ENCODE measurements around the gene FNDC3B.
A peak's percentile ranks its signal among the peaks of the same experiment; 100 is the strongest.

Gene FNDC3B

DNA sequence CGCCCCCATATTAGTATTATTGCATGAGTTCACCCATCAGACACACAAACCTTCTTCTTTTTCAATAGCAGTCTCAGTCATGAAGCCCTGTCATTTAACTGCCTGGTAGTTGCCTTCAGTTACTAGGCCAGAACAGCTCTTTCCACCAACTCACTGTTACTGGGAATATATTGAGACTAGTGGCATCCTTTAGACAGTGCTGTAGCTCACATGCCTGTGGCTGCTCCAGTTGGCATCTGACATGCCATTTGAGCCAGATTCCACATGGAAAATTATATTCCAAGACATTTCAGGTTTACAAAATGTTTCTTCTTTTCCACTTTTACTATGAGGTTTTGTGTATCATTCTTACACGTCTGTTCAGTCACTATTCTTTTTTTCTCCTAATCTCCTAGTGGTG is 262.8 kb downstream of the FNDC3B start:
- no peak for DNase-seq

DNA sequence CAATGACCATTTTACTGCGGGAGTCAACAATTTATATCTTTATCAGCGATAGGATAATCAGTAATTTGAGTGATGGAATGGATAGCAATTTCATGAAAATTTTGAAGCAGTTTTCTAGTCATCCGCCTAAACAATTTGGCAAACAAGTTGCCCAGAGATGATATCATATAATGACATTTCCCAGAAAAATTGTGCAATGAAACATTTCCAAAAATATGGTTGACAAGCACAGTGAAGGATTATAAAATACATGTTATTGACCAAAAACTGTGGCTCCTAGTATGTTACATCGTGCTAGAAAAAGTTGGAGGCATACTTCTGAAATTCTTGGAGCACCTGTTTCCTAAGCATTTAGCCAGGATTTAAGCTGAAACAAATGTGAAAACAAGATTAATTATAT is 263.8 kb downstream of the FNDC3B start:
- DNase-seq, result no peak

DNA sequence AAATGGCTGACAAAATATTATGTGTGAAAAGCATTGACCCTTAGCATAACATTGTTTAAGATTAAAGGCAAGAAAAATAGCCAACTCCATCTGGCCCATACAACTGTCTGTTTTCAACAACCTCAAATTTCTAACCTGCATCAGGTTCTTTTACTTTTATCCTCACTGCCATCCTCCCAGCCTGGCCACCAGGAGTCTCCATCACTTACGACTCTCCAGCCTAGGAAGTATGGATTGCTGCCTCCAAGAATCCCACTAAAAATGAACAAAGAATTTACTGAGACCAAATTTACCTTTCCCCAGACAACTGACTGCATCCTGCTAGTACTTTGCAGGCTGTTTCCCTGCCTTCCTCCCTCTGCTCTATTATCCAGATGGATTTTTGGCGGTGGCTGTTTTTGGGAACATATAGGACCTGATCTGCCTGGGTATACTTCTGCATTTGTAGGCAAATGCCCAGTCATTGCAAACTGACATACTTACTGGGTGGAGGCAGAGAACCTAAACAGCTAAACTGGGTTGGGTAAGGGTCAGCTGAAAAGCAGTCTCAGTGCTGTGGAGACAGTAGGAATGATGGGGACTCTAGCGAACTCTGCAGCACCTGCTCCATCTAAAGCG is 264.7 kb downstream of the FNDC3B start:
- no peak for DNase-seq

DNA sequence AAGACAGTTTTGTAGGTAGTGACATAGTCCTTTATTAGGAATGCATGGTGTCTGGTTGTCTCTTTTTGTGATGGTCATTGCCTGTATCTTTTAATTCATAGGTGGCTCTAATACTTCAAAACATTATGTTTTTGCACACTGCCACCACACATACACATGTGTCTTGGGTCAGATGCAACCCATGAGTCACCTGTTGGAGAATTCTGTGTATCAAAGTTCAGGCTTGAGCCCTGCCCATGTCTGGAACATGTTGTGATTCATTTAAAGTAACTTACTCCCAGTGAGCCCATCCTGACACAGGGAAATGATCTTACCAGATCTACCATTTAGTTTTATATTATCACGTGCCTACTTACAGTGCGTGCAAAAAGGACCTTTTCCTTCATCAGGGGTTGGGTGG is 266.2 kb downstream of the FNDC3B start:
- DNase-seq, result no peak

DNA sequence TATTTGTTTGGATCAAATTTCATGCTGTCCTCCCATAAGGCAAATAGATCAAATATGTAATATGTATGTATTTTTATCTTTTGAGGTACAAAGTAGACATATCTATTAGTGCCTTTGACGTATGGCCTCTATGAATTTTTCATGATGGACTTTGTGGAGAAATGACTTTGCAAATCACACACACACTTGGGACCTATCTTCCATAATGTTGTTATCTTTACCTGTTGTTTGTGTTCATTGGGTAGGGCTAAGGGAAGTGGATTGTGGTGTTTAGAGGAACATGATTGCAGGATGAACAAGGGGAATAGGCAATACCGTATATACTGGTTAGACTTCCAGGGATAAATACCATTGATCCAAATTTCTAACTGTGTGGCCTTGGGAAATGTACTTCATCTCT is 266.6 kb downstream of the FNDC3B start:
- DNase-seq, result no peak

DNA sequence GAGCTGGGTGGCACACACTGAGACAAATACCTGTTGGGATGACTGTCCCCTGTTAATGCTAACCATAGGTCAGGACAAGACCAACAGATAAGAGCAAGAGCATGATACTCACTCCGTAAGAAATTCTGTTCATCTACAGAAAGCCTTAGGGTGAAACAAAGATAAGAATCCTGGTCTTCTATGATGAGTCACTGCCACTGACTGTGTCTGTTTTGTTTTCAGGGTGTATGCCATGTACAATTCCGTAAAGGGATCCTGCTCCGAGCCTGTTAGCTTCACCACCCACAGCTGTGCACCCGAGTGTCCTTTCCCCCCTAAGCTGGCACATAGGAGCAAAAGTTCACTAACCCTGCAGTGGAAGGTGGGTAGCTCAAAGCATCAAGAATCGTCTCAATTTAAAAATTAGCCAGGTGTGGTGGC is 267.8 kb downstream of the FNDC3B start:
- no peak for DNase-seq

DNA sequence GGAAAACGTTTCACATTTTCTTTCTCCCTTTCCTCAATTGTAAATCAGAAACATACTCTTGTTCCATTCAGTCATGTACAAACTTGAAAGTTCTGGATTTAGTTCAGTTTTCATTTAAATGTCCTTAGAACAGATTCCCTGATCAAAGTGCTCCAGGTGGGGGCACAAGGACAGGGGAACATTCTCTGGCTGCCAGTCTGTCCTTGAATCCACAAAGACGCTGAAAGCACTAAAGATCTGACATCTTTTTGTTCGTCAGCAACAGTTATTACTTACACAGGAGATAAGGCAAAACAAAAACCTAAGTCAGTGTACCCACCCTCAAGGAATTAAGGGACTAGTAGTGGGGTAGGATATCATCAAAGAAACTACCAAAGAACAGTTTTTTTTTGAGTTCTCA is 269.7 kb downstream of the FNDC3B start:
- DNase-seq, result no peak

DNA sequence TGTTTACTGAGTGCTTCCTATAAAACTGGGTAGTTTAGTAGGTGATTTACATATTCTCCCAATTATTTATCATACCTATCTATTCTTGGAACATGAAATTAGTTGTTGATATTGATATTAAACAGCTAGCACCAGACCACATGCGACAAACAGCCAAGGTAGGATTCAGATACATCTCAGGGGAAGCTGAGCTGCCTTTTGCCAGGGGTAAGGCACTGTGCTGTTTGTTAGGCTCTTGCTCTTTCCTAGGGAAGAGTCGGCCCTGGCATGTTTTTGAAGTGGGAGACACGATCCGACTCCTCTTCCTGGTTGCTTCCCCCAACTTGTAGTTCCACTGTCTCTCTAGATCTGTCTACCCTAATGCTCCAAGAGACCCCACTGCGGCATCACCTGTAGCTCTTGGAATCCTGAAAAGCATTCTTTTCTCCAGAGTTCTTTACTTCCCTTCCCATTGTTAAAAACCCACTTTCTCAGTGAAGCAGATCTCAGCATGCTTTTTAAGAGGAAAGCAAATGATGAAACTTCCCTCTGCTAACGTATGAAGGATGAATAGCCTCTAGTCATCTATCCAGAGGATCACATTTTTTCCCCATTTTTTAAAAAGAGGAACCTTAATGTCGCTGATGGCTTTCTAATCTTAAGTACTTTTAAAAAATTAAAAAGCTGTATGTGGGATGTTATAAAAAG is 270.5 kb downstream of the FNDC3B start:
- DNase-seq, result no peak

DNA sequence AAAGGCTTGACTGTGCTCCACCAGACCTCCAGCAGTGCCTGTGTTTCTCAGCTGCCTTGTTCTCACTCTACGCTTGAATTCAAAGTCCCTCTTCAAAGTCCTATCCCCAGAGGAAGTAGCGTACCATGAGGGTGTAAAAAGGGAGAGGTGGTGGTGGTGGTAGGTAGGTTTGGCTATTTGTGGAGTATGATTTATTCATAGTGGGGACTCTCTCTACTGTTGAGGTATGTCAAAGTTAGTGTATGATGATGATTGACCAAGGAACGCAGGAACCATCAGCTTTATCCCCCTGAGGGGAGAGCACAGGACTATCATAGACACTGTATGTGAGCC is 271.0 kb downstream of the FNDC3B start:
- DNase-seq, result no peak

DNA sequence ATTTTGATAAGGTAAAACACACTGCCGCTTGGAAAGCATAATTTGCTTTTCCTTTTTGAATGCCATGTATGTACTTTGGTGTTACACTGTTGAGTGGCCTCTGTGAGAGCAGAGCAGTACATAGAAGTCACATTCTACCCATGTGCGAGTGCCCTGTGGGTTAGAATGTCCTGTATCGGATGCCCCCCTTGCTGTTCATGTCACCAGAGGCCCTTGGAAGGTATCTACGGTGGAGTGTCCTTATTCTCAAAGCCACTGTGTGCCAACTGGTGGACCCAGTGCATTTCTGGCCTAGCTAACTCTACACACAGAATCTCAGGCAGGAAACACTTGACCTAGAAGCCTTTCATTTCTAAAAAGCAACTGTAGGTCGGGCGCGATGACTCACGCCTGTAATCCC is 271.8 kb downstream of the FNDC3B start:
- DNase-seq, result no peak

DNA sequence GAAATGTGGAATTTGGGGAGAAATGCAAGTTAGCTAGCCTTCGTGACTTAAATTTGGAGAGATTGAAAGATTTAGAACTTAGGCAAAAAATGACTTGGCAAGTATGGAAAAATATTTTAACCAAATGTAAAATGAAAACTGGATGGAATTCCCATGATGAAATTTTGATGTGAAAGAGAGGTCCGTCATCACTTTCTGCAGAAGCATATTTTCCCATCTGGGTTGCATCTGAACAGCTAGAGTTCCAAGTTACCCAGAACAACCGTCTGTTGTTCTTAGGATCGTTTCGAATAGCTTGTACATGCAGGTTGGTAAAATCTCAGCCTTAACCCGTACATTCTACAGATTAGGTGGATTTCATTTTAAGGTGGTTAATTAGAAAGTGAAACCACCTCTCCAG is 272.6 kb downstream of the FNDC3B start:
- DNase-seq, result no peak

DNA sequence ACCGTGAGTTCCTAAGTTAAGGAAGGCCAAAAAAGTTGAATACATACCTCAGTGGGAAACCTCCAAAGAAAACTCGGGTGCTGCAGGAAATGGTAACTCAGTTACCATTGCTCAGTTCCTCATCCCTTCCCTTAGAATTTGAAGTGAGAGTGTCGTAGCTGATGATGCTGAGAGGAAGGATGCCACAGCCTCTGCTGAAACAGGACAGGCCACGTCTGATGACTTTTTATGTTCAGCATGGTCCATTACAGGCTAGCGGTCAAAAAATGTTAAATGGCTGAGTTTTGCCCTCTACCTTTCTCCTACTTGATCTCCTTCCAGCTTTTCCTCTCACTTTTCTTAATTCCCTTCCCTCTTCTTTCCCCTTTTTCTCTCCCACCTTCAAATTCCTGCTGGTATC is 273.3 kb downstream of the FNDC3B start:
- no peak for DNase-seq

DNA sequence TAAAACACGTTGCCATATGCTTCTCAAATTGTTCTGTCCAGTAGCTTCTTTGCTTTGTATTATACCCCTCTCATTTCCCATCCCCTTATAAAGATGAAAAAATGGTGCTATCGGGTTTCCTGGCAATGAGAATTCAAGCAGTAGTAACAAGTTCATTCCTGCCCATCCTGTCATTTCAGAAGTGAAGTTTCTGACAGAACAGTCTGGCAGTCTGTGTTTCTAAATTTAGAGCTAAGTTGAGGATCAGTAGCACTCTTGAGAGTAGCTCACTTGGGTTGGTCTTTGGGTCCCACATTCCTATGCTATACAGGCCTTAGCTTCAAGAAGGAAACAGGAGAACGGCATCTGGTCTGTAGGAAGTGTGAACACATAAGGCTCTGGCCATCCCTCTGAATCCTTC is 274.3 kb downstream of the FNDC3B start:
- DNase-seq, result no peak

DNA sequence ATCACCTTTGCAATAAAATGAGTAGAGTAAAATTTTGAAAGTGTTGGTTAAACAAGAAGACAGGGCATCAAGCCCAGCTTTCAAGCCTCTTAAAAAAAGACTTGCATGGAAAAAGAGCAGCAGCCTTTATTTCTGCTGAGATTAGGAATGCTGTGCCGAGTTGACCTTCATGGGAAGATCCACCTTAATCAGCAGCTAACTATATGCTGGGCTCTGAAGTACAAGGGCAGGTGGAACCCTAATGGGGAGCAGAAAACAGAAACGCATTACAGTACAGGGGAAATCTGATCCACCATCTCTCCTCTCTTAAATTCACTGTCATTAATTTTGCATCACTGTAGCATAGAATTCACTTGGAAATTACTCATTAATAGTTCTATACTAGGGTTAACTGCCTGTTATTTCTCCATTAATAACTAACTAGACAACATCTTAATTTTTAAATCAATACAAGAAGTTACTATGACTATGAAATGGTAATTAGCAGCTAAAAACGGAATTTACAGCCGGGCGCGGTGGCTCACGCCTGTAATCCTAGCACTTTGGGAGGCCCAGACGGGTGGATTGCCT is 275.3 kb downstream of the FNDC3B start:
- no peak for DNase-seq

DNA sequence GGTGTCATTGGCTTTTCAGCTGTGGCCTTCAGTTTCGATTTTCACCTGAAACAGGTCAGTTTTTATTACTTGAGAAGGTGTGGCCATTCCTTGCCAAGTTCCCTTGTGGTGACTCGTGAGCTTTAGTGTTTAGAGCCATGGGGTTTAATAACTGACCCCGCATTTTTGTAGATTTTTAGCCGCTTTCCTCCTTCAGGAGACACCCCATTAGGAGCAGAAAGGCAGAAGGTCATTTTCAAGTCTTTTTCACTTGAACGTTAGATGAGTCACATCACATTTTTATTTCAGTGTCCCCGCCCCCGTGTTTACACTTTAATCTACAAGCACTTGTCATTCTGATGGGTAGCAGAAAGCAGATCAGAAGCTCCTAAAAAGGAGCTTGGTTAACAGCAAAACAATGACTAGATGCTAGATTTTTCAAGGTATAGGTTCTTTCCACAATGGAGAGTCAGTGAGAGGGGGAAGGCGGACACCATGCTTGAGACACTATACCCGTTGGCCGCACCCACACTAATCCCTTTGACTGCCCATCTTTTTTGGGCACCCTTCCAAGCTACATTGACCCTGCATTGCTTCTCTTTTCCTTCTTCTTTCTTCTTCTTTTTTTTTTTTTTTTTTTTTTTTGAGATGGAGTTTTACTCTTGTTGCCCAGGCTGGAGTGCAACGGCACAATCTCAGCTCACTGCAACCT is 276.2 kb downstream of the FNDC3B start:
- DNase-seq, result no peak

DNA sequence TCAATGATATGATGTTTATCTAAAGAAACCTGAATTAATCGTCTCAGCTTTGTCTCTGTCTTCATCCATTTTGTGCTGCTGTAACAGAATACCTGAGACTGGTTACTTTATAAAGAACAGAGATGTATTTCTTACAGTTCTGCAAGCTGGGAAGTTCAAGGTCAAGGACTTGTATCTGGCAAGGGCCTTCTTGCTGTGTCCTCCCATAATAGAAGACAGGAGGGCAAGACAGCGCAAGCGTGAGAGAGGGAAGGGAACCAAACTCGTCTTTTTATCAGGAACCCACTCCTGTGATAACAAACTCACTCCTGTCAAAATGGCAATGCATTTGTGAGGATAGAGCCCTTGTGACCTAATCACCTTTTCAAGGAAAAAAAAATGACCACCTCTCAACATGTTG is 277.4 kb downstream of the FNDC3B start:
- DNase-seq, result no peak

DNA sequence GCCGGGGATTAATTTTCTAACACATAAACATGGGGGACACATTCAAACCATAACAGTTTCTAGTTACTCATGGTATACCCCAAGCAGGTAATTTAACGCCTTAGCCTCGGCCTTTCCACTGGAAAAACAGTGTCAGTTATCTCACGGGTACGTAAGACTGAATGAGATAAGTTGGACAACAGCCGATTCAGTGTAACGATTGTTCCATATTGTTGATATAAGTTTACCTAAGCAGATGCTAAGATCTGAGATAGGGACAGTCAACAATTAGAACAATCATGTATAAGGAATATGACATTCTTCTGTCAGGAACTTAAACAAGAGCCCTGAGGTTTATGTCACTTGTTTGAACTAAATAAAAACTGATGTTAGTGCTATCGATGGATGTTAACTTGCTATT is 278.1 kb downstream of the FNDC3B start:
- no peak for DNase-seq

DNA sequence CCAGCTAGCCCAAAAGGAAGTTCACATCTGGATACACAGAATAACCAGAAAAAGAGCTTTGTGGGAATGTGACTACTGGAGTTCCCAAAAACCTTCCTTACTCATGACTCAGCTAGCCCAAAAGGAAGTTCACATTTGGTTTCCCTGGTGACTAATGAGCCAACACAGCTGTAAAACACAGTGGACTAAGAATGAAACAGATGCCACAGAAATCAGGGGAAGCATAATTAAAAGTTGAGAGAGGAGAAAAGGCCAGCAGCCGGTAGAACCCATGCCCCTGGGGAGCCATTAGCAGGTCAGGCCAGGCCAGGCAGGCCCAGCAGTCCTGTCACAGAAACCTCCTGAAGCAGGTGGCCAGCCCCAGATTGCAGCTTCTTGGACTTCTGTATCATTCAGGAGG is 278.6 kb downstream of the FNDC3B start:
- peak; percentile 61 for DNase-seq

DNA sequence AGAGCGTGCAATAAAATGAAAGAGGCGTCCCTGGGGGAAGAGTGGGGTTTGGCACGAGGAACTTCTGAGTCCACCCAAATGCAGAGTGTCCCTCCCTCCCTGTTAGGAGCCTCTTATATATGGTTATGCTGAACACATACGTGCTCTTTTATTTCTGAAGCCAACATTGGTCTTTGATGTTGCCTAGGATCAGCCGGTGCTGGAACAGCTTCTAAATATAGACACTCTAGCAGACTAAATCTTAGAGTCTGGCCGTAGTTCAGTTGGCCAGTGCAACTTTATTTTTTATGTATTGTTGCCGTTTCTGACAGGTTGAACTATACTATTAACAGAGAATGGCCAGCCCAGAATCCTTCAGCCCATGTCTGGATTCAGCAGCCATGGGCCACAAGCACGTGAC is 280.2 kb downstream of the FNDC3B start:
- DNase-seq, result no peak

DNA sequence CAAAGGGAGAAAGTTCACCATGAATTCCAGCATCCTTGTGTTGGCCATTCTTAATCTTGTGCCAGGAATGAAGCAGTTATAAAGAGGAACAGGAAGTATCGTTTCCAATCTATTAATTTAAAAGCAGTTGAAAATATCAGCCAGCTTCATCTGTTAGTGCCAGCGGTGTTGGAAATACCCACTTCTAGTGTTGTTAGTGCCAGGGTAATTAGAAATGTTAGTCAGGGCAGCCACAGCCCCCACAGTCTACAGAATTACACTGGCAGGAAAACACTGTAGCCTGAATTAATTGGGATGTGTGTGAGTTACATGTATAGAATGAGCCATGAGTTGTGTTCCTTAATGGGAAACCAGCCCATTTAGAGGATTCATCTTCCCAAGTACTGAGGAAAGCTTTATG is 281.1 kb downstream of the FNDC3B start:
- DNase-seq, result no peak

DNA sequence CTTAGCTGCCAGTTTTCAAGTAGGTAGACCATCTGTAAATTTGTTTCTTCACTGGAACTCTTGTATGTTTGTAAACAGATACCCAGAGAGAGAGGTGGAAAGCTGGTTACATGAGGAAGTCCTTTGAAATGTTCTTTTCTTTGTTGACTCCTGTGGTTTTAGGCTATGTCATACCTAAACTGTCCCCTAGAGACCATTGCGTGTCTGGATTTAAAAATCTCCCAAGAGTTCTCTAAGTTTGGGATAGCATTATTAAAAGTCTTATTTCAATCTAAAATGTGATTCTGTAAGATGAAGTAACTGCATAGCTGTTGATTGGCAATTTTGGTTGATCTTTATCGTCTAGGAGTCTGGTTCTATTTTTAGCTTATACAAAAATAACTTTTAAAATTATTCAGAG is 281.7 kb downstream of the FNDC3B start:
- no peak for DNase-seq

DNA sequence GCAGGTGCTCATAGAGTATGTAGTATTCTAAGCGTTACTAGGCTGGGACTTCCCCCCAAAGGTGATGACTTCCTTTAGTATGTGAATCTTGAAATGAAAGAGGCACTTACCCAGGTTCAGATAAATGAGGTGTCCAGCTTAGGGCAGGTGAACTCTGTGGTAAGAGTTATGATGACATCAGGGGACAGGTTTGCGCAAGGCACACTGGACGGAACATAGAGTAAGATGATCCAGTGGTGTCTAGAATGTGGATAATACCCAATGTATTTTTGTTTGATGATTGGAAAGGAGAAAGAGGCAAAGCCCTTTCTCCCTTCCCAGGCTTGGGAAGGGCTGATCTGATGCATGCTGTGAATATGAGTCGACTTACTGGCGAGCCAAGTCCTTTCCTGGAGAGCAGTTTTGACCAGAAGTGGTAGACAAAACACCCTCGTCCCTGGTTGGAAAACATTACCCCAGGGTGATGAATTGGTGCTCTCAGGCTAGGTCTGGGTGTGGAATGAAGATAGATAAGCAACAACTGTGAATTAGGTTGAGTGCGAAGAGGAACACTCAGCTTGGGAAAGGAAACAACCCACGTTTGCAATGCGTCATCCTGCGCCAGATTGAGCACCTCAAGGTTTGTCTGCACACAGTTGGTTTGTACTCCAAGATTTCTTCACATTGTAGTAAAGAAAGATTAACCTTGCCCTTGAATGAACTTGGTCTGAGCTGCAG is 284.7 kb downstream of the FNDC3B start:
- DNase-seq, result no peak

DNA sequence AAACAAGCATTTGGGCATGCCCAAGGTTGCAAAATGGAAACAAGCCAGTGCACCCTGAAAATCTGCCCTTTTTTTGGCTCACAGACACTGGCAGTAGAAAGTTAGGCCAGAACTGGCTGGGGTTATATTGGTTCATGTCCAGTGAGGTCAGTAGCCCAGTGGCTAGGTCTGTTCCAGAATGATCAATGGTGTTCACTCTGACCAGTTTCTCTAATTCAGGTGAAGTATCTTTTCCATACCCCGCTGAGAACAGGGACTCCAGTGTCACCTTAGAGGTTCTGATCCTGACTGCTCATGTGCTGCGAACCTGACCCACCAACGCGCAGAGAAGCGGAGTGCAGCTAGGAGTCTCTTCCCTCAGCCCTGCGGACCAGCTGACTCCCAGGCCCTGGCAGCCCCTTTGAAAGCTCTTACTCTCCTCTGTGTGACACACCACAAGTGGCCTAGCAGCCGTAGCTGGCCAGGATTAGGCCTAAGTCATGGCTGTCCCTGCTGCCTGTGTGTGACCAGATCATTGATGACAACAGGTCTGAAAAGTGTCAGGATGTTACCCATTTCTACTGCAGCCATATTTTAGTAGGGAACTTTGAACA is 285.3 kb downstream of the FNDC3B start:
- DNase-seq, result no peak
